Adrenal gland (tissue), 12 donors: Measurements from ENCODE around the gene PROK2. TPM values are rescaled to one million over a fixed set of nuclear protein-coding genes. Genes with fewer than 3 reads are reported as not detected.
A peak's percentile ranks its signal among the peaks of the same experiment; 100 is the strongest.

ENCODE experiments used
- DNase-seq, 7 donors: peaks; one replicate each; pipeline ENCODE4 v3.0.0-alpha.2; 2019 to 2020
- H3K27ac ChIP-seq, 5 donors: fragments of 200-600 bp; sonication (generic) in 4 of 5; 1 replicate in 3 of 5; 2 replicates in 2 of 5; pipeline versions ENCODE4 v1.5.1 to v1.8.0; 2016 to 2020; ENCODE audit warnings: mild to moderate bottlenecking in 1 of 5
- H3K27me3 ChIP-seq: fragments of 200-600 bp; 2 replicates; pipeline ENCODE4 v1.8.0; 2021
- H3K36me3 ChIP-seq, 2 donors: fragments of 200-600 bp; replicated peaks in 1 of 2; 1 replicate in 1 of 2; 2 replicates in 1 of 2; pipeline versions ENCODE4 v1.5.1 to v1.8.0; 2018 to 2022
- H3K4me1 ChIP-seq, 2 donors: fragments of 200-600 bp; replicated peaks in 1 of 2; 1 replicate in 1 of 2; 2 replicates in 1 of 2; pipeline versions ENCODE4 v1.5.1 to v1.8.0; 2018 to 2021
- H3K4me3 ChIP-seq, 4 donors: fragments of 200-600 bp; sonication (generic) in 3 of 4; one replicate each; pipeline ENCODE4 v1.5.1; 2016 to 2018
- H3K9me3 ChIP-seq, 3 donors: fragments of 200-600 bp; sonication (generic) in 1 of 3; replicated peaks in 1 of 3; 1 replicate in 2 of 3; 2 replicates in 1 of 3; pipeline versions ENCODE4 v1.5.1 to v1.8.0; 2016 to 2021
- CTCF ChIP-seq, 6 experiments: fragments of 450-650 bp in 4 of 6; fragments of 200-600 bp in 2 of 6; sonication (generic) in 1 of 6; IDR thresholded peaks; 1 replicate in 5 of 6; 2 replicates in 1 of 6; pipeline versions ENCODE4 v1.5.1 to v1.8.0; 2016 to 2021; ENCODE audit warnings: antibody characterized with exemption in 6 of 6, mild to moderate bottlenecking in 2 of 6, moderate library complexity in 1 of 6
- POLR2A ChIP-seq, 2 donors: fragments of 450-650 bp; IDR thresholded peaks; one replicate each; pipeline ENCODE4 v1.6.1; 2017; ENCODE audit warnings: antibody characterized with exemption in 2 of 2, mild to moderate bottlenecking in 2 of 2, moderate library complexity in 1 of 2
- WGBS, 4 donors: extraction: QIAGEN DNeasy Blood & Tissue Kit in 2 of 4; methylation state at CpG; one replicate each; pipeline versions ENCODE4 v1.1.5 to v1.1.7; 2013 to 2017; 5-methylcytosine and 5-hydroxymethylcytosine counted together
- intact Hi-C, 2 donors: fragments of 100-400 bp; cut with DNase I; formaldehyde crosslinking; loops; one replicate each; pipeline versions ENCODE4 v1.14.1 to v1.15.0; 2022 to 2023
- polyA plus RNA-seq, 3 donors: library from polyadenylated mRNA; stranded (reverse); fragments of 200-250 nt in 2 of 3; fragments of 350-450 nt in 1 of 3; fragmentation: Illumina TruSeq in 1 of 3; extraction: RNeasy Lipid Tissue Mini Kit (QIAGEN cat#74804) in 1 of 3; gene quantifications; one replicate each; pipeline ENCODE4 v1.2.3, GENCODE V29; 2013 to 2014
- total RNA-seq, 9 donors: library from RNA; depleted of rRNA in 4 of 9; stranded (reverse); fragments of >200 nt in 4 of 9; fragments of 120-200 nt in 1 of 9; fragmentation: NEBNext Ultra II Directional in 1 of 9; extraction: Animal tissue kit (Norgen Biotek cat#: 25700) in 1 of 9; gene quantifications; one replicate each; pipeline versions ENCODE4 v1.1.0 to v1.2.4, GENCODE V29; 2013 to 2023
- donor health status: healthy with polysubstance abuse.
- donor health status: Bipolar disorder and iron deficiency.
- donor health status: DM: yes; HTN: yes; CAD: no.
- donor health status: DM: no; HTN: no; CAD: no.
- donor health status: DM: no; HTN: no; CAD: no.
- donor health status: DM: yes; HTN: yes; CAD: no.

Gene PROK2
- total and polyA plus RNA-seq, 12 donors: 0.06 to 0.29 (median 0.18) TPM; not detected in 7

GRCh38 chr3:71728632-71729342, 56.2 kb downstream of the PROK2 start:
- WGBS, 4 donors: 55 to 71% (median 61%) methylated on average over 3 to 4 of the region's 4 CpGs
- peak in 1 of 7 donors; percentile 66 for DNase-seq
- no peaks in the 10 kb centered on the region for H3K36me3 ChIP-seq
- H3K4me1 ChIP-seq: peaks cover 6 to 7% of the 10 kb centered on the region in 2 donors
- H3K27me3 ChIP-seq: no peaks in the 10 kb centered on the region
- H3K27ac ChIP-seq: no peak overlapping the region
- intact Hi-C loops: loop anchor here in 1 of 2 donors (10.0 kb wide), 1 partner anchor 126 kb away; no protein-coding TSS in a partner anchor
- no peaks in the 10 kb centered on the region for H3K9me3 ChIP-seq
- TF ChIP-seq POLR2A (IDR thresholded peaks at IDR 0.05) (no peak), CTCF (IDR thresholded peaks at IDR 0.05) (no peak)
- no peak overlapping the region for H3K4me3 ChIP-seq

DNA sequence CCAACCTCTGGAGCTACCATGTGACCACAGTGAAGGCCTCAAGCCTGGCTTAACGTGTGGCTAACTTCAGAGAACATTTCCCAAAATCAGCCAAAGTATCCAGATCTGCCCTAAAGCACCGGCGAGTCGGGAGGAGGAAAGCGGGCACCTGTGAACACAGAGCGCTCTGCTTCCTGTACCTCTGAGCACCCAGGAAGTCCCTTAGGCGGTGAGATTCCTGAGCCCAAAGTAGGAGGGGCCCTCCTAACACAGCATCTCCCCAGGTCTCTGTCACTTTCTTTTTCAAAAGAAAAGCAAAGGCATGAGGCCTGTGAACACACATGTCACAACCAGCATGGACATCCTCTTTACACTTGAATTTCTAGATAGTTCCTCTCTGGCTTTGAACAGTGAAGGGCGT, 58.8 kb downstream of the PROK2 start:
- WGBS, 4 donors: 89 to 95% (median 91%) methylated on average over 6 to 8 of the region's 8 CpGs
- H3K9me3 ChIP-seq: no peaks in the 10 kb centered on the region
- intact Hi-C loops: loop anchor here in 1 of 2 donors (10.0 kb wide), 1 partner anchor 129 kb away; no protein-coding TSS in a partner anchor
- TF ChIP-seq POLR2A (IDR thresholded peaks at IDR 0.05) (no peak), CTCF (IDR thresholded peaks at IDR 0.05) (no peak)
- no peaks in the 10 kb centered on the region for H3K27me3 ChIP-seq
- H3K36me3 ChIP-seq: no peaks in the 10 kb centered on the region
- DNase-seq: no peak
- peaks cover 6 to 7% of the 10 kb centered on the region in 2 donors for H3K4me1 ChIP-seq
- H3K27ac ChIP-seq: no peak overlapping the region
- H3K4me3 ChIP-seq: peak overlapping the region in 1 of 4 donors; percentile 70

DNA sequence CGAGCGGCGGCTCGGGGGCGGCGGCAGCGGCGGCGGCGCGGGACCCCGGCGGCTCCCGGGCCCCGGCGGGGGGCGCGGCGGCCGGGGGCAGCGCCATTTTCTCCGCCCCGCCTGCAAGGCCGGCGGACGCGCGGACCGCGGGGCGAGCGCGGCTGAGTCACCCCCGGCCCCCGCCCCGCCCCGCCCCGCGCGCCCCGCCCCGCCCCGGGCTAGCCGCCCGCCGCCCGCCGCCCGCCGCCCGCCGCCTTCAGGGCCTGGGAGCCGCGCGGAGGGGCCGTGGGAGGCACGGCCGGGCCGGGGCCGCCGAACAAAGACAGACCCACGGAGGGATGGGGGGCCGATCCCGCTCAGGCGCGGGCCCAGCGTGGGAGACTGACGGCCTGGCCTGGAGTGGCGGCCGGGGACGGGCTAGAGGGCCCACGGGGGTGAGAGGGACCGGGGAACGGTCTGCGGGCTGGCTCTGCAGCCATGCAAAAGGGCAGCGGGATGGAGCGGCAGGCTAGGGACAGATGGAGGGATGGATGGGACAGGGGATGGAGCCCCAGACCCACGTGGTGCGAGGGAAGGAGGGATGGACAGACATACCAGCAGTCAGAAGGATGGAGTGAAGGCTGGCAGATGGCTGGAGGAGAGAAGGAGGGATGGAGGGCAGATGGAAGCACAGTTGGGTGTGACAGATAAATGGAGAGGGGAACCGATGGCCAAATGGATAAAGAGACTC, 59.5 kb downstream of the PROK2 start, which contains the start of gene EIF4E3:
TSS of gene EIF4E3 (minus strand) at position 132 of the 721 bp plus-strand sequence. CDS start at position 97, 35 bp downstream.
- H3K4me1 ChIP-seq: peaks cover 6 to 7% of the 10 kb centered on the region in 2 donors

More for the DNA sequence above, 59.5 kb downstream of the PROK2 start, which contains the start of gene EIF4E3:
- peak in 5 of 7 donors; percentile 22 to 33 (median 29) for DNase-seq
- Histone ChIP-seq H3K27me3 (no peaks in the 10 kb centered on the region), H3K27ac (peak within 1 kb of the TSS in 3 of 5 donors; percentile 26 to 77 (median 39)), H3K4me3 (peak within 1 kb of the TSS; percentile 28 to 99 (median 48)), H3K36me3 (no peaks in the 10 kb centered on the region), H3K9me3 (no peaks in the 10 kb centered on the region)
- 2 to 23% (median 10%) methylated on average over 9 to 80 of the region's 80 CpGs for WGBS, 4 donors
- intact Hi-C loops: loop anchor here in 1 of 2 donors (10.0 kb wide), 1 partner anchor 129 kb away; no protein-coding TSS in a partner anchor
- TF ChIP-seq POLR2A (IDR thresholded peaks at IDR 0.05): no peak
- no peak for TF ChIP-seq CTCF (IDR thresholded peaks at IDR 0.05)
